Left lung (tissue), 10 donors: Measurements from ENCODE around the gene IDH3B. TPM values are rescaled to one million over a fixed set of nuclear protein-coding genes. Genes with fewer than 3 reads are reported as not detected.
A peak's percentile ranks its signal among the peaks of the same experiment; 100 is the strongest.

Experiments used
- ATAC-seq: fragments of 200-7000 bp; cut with Tn5 transposase; one replicate; pipeline ENCODE4 v1.9.1; 2020; ENCODE audit warnings: moderate library complexity
- DNase-seq, 4 donors: peaks; one replicate each; pipeline ENCODE4 v3.0.0-alpha.2; 2013 to 2020
- H3K27ac ChIP-seq, 2 donors: fragments of 200-600 bp; sonication (generic) in 1 of 2; one replicate each; pipeline versions ENCODE4 v1.5.0 to v1.8.0; 2020 to 2021
- H3K27me3 ChIP-seq, 2 donors: fragments of 200-600 bp; sonication (generic) in 1 of 2; one replicate each; pipeline versions ENCODE4 v1.5.0 to v1.8.0; 2020 to 2021
- H3K36me3 ChIP-seq, 2 donors: fragments of 200-600 bp; sonication (generic) in 1 of 2; one replicate each; pipeline versions ENCODE4 v1.5.0 to v1.8.0; 2020 to 2021
- H3K4me1 ChIP-seq, 2 donors: fragments of 200-600 bp; one replicate each; pipeline ENCODE4 v1.8.0; 2021
- H3K4me3 ChIP-seq, 2 donors: fragments of 200-600 bp; sonication (generic) in 1 of 2; one replicate each; pipeline versions ENCODE4 v1.5.0 to v1.8.0; 2020 to 2021; ENCODE audit warnings: mild to moderate bottlenecking in 1 of 2
- H3K9me3 ChIP-seq, 2 donors: fragments of 200-600 bp; sonication (generic) in 1 of 2; one replicate each; pipeline versions ENCODE4 v1.5.0 to v1.8.0; 2020 to 2021
- CTCF ChIP-seq, 2 donors: fragments of 200-600 bp; sonication (generic) in 1 of 2; IDR thresholded peaks; one replicate each; pipeline versions ENCODE4 v1.5.0 to v1.8.0; 2021; ENCODE audit warnings: antibody characterized with exemption in 2 of 2
- intact Hi-C, 2 donors: fragments of 100-400 bp; cut with DNase I; formaldehyde crosslinking; loops; one replicate each; pipeline versions ENCODE4 v1.11.2 to v1.14.2; 2022
- polyA plus RNA-seq, 6 donors: library from polyadenylated mRNA; unstranded; fragments of 120-200 nt; gene quantifications; one replicate each; pipeline ENCODE4 v1.2.1, GENCODE V29; 2013; ENCODE audit not compliant: insufficient read length in 6 of 6
- total RNA-seq, 2 donors: library from RNA; stranded (reverse); fragmentation: NEBNext Ultra II Directional; extraction: Animal tissue kit (Norgen Biotek cat#: 25700); gene quantifications; one replicate each; pipeline ENCODE4 v1.2.1, GENCODE V29; 2021
- donor health status: DM: no; HTN: yes; CAD: no.
- donor health status: DM: no; HTN: no; CAD: no.

Gene IDH3B
- total and polyA plus RNA-seq, 8 donors = 51.7 to 129 (median 112) TPM

GRCh38 chr20:2694519-2694918 is 30.5 kb upstream of the IDH3B start:
- intact Hi-C loops = no loop called here

GRCh38 chr20:2694008-2694471 is 30.0 kb upstream of the IDH3B start:
- Histone ChIP-seq H3K4me3 (peak overlapping the region; percentile 19 to 41), H3K9me3 (no peaks in the 10 kb centered on the region), H3K27ac (no peak overlapping the region), H3K36me3 (no peaks in the 10 kb centered on the region), H3K27me3 (peaks cover 19 to 79% of the 10 kb centered on the region in 2 donors), H3K4me1 (peaks cover 4 to 16% of the 10 kb centered on the region in 2 donors)
- TF ChIP-seq CTCF (IDR thresholded peaks at IDR 0.05) = no peak
- intact Hi-C loops = no loop called here
- ATAC-seq (no peak), DNase-seq (peak in 1 of 4 donors; percentile 24)

More at GRCh38 chr20:2694519-2694918, 30.5 kb upstream of the IDH3B start:
- Histone ChIP-seq H3K27ac (no peak overlapping the region), H3K27me3 (peaks cover 19 to 75% of the 10 kb centered on the region in 2 donors), H3K4me1 (peaks cover 4 to 16% of the 10 kb centered on the region in 2 donors), H3K4me3 (no peak overlapping the region), H3K9me3 (no peaks in the 10 kb centered on the region), H3K36me3 (no peaks in the 10 kb centered on the region)
- ATAC-seq (no peak), DNase-seq (no peak)
- TF ChIP-seq CTCF (IDR thresholded peaks at IDR 0.05) = no peak

- intact Hi-C loops = no loop called here
- no peaks in the 10 kb centered on the region for H3K36me3 ChIP-seq
- H3K27me3 ChIP-seq = peaks cover 19 to 85% of the 10 kb centered on the region in 2 donors
- ATAC-seq (peak; percentile 49), DNase-seq (peak in 2 of 4 donors; percentile 66 to 81)
- H3K4me1 ChIP-seq = peaks cover 4 to 16% of the 10 kb centered on the region in 2 donors
- no peaks in the 10 kb centered on the region for H3K9me3 ChIP-seq
- no peak for TF ChIP-seq CTCF (IDR thresholded peaks at IDR 0.05)
- peak overlapping the region; percentile 19 to 41 for H3K4me3 ChIP-seq
- H3K27ac ChIP-seq = peak overlapping the region in 1 of 2 donors; percentile 33
These were observed 29.4 kb upstream of the IDH3B start for GRCh38 chr20:2693286-2694007.

GRCh38 chr20:2692886-2693285 is 28.9 kb upstream of the IDH3B start:
- no peak for ATAC-seq
- Histone ChIP-seq H3K9me3 (no peaks in the 10 kb centered on the region), H3K36me3 (no peaks in the 10 kb centered on the region), H3K4me1 (peaks cover 4 to 20% of the 10 kb centered on the region in 2 donors), H3K27me3 (peaks cover 19 to 89% of the 10 kb centered on the region in 2 donors), H3K4me3 (peak overlapping the region in 1 of 2 donors; percentile 41), H3K27ac (no peak overlapping the region)
- no peak for TF ChIP-seq CTCF (IDR thresholded peaks at IDR 0.05)
- intact Hi-C loops = no loop called here
- peak in 1 of 4 donors; percentile 71 for DNase-seq

- DNase-seq = peak; percentile 37 to 80 (median 70)
- H3K36me3 ChIP-seq = no peaks in the 10 kb centered on the region
- peaks cover 19 to 90% of the 10 kb centered on the region in 2 donors for H3K27me3 ChIP-seq
- intact Hi-C loops = no loop called here
- no peak for TF ChIP-seq CTCF (IDR thresholded peaks at IDR 0.05)
- no peaks in the 10 kb centered on the region for H3K9me3 ChIP-seq
- H3K4me3 ChIP-seq = peak within 1 kb of the TSS; percentile 44
- ATAC-seq = peak; percentile 63
- peaks cover 4 to 23% of the 10 kb centered on the region in 2 donors for H3K4me1 ChIP-seq
- peak within 1 kb of the TSS; percentile 57 to 70 for H3K27ac ChIP-seq
These were observed 28.2 kb upstream of the IDH3B start, which contains the start of gene EBF4 for GRCh38 chr20:2692036-2692885. Gene EBF4, plus strand, starts transcription at chr20:2692780. Its CDS starts 866 bp downstream, at chr20:2693646.
